ENCODE data around the gene C2CD2L. TPM values are rescaled to one million over a fixed set of nuclear protein-coding genes. Genes with fewer than 3 reads are reported as not detected.

C2CD2L gene
- total RNA-seq, 3 donors from 2014 or later (not counting 1 experiment from before 2014, with no cell fraction given): 20.3 to 27.7 (median 25.6) TPM

GRCh38 chr11:119103793-119104192, 3.4 kb upstream of the C2CD2L start:
- H3K27ac Mint-ChIP-seq: peak overlapping the region in 1 of 2 donors; percentile 70
- intact Hi-C loops (cut with micrococcal nuclease): loop anchor here (5.0 kb wide), 1 partner anchor 86 kb away; the partner anchor contains the start of genes RPS25 and TRAPPC4
- H3K4me3 Mint-ChIP-seq: peak overlapping the region; percentile 15
- peaks cover 36 to 48% of the 10 kb centered on the region in 2 donors for H3K4me1 Mint-ChIP-seq
- DNase-seq (no peak), ATAC-seq (no peak)
- TF ChIP-seq, protein P1, sequence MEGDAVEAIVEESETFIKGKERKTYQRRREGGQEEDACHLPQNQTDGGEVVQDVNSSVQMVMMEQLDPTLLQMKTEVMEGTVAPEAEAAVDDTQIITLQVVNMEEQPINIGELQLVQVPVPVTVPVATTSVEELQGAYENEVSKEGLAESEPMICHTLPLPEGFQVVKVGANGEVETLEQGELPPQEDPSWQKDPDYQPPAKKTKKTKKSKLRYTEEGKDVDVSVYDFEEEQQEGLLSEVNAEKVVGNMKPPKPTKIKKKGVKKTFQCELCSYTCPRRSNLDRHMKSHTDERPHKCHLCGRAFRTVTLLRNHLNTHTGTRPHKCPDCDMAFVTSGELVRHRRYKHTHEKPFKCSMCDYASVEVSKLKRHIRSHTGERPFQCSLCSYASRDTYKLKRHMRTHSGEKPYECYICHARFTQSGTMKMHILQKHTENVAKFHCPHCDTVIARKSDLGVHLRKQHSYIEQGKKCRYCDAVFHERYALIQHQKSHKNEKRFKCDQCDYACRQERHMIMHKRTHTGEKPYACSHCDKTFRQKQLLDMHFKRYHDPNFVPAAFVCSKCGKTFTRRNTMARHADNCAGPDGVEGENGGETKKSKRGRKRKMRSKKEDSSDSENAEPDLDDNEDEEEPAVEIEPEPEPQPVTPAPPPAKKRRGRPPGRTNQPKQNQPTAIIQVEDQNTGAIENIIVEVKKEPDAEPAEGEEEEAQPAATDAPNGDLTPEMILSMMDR (IDR thresholded peaks at IDR 0.05): no peak
- WGBS (ENCODE audit: insufficient coverage): 63% methylated on average over 3 of the region's 4 CpGs
- Histone ChIP-seq H3K27me3 (ENCODE audit: control insufficient read depth, insufficient read depth, low read length) (no peaks in the 10 kb centered on the region), H3K36me3 (ENCODE audit: control insufficient read depth, insufficient read depth, low read length) (no peaks in the 10 kb centered on the region), H3K4me1 (ENCODE audit: control insufficient read depth, insufficient read depth, low read length) (peaks cover 46% of the 10 kb centered on the region), H3K9me3 (ENCODE audit: control insufficient read depth, insufficient read depth, low read length) (no peaks in the 10 kb centered on the region), H3K4me3 (ENCODE audit: low read length) (no peak overlapping the region), H3K27ac (ENCODE audit: low read length) (no peak overlapping the region)
- H3K27me3 Mint-ChIP-seq (ENCODE audit: low read depth in 2 of 2): no peaks in the 10 kb centered on the region
- no peaks in the 10 kb centered on the region for H3K9me3 Mint-ChIP-seq
- no peaks in the 10 kb centered on the region for H3K36me3 Mint-ChIP-seq

- ATAC-seq: peak; percentile 3 to 29 (median 28)
- under 1% methylated on average over 65 of the region's 65 CpGs for WGBS (ENCODE audit: insufficient coverage)
- no peaks in the 10 kb centered on the region for H3K27me3 Mint-ChIP-seq (ENCODE audit: low read depth in 2 of 2)
These were observed 498 bp downstream of the C2CD2L start for GRCh38 chr11:119107538-119108145.

GRCh38 chr11:119108146-119108856, 1.2 kb downstream of the C2CD2L start:
- ATAC-seq (peak in 1 of 3 donors; percentile 14), DNase-seq (peak in 1 of 2 donors; percentile 68)
- H3K4me3 ChIP-seq (ENCODE audit: low read length): peak overlapping the region; percentile 76
- no peak overlapping the region for H3K27ac ChIP-seq (ENCODE audit: low read length)
- H3K36me3 ChIP-seq (ENCODE audit: control insufficient read depth, insufficient read depth, low read length): peaks cover 23% of the 10 kb centered on the region
- Mint-ChIP-seq H3K36me3 (no peaks in the 10 kb centered on the region), H3K27ac (peak overlapping the region; percentile 79 to 91), H3K9me3 (no peaks in the 10 kb centered on the region), H3K4me3 (peak overlapping the region; percentile 89), H3K27me3 (ENCODE audit: low read depth in 2 of 2) (no peaks in the 10 kb centered on the region), H3K4me1 (peaks cover 34 to 39% of the 10 kb centered on the region in 2 donors)
- no peaks in the 10 kb centered on the region for H3K27me3 ChIP-seq (ENCODE audit: control insufficient read depth, insufficient read depth, low read length)
- peaks cover 35% of the 10 kb centered on the region for H3K4me1 ChIP-seq (ENCODE audit: control insufficient read depth, insufficient read depth, low read length)
- intact Hi-C loops (cut with micrococcal nuclease): no loop called here
- H3K9me3 ChIP-seq (ENCODE audit: control insufficient read depth, insufficient read depth, low read length): no peaks in the 10 kb centered on the region
- 4% methylated on average over 6 of the region's 8 CpGs for WGBS (ENCODE audit: insufficient coverage)
- TF ChIP-seq, protein P1 (IDR thresholded peaks at IDR 0.05): no peak

More at GRCh38 chr11:119107538-119108145, 498 bp downstream of the C2CD2L start:
- Histone ChIP-seq H3K9me3 (ENCODE audit: control insufficient read depth, insufficient read depth, low read length) (no peaks in the 10 kb centered on the region), H3K27ac (ENCODE audit: low read length) (peak overlapping the region; percentile 60), H3K36me3 (ENCODE audit: control insufficient read depth, insufficient read depth, low read length) (peaks cover 16% of the 10 kb centered on the region), H3K4me3 (ENCODE audit: low read length) (peak overlapping the region; percentile 76), H3K27me3 (ENCODE audit: control insufficient read depth, insufficient read depth, low read length) (no peaks in the 10 kb centered on the region), H3K4me1 (ENCODE audit: control insufficient read depth, insufficient read depth, low read length) (peaks cover 42% of the 10 kb centered on the region)
- H3K36me3 Mint-ChIP-seq: no peaks in the 10 kb centered on the region
- TF ChIP-seq, protein P1 (IDR thresholded peaks at IDR 0.05): no peak
- H3K4me1 Mint-ChIP-seq: peaks cover 34 to 39% of the 10 kb centered on the region in 2 donors
- peak overlapping the region; percentile 89 for H3K4me3 Mint-ChIP-seq
- intact Hi-C loops (cut with micrococcal nuclease): no loop called here
- peak in 1 of 2 donors; percentile 43 for DNase-seq
- H3K27ac Mint-ChIP-seq: peak overlapping the region; percentile 79 to 91
- no peaks in the 10 kb centered on the region for H3K9me3 Mint-ChIP-seq
